Subcutaneous abdominal adipose tissue (tissue), 5 donors: Measurements from ENCODE around the gene DAD1.

ENCODE experiments used
- H3K27ac ChIP-seq: one replicate; pipeline ENCODE4 v1.7.0; 2013; ENCODE audit warnings: low read depth, mild to moderate bottlenecking, inconsistent platforms, low read length, moderate library complexity
- H3K27me3 ChIP-seq, 5 donors: one replicate each; pipeline ENCODE4 v1.7.0; 2013; ENCODE audit warnings: low read length in 5 of 5, inconsistent platforms in 1 of 5; ENCODE audit not compliant: control insufficient read depth in 5 of 5, insufficient read depth in 4 of 5
- H3K36me3 ChIP-seq, 5 donors: one replicate each; pipeline ENCODE4 v1.7.0; 2013; ENCODE audit warnings: low read length in 5 of 5; ENCODE audit not compliant: control insufficient read depth in 5 of 5, insufficient read depth in 5 of 5
- H3K4me1 ChIP-seq, 5 donors: one replicate each; pipeline ENCODE4 v1.7.0; 2013; ENCODE audit warnings: low read length in 5 of 5, mild to moderate bottlenecking in 3 of 5, moderate library complexity in 1 of 5; ENCODE audit not compliant: control insufficient read depth in 5 of 5, insufficient read depth in 5 of 5
- H3K4me3 ChIP-seq, 5 donors: one replicate each; pipeline ENCODE4 v1.7.0; 2013; ENCODE audit warnings: low read length in 5 of 5, low read depth in 1 of 5
- H3K9ac ChIP-seq, 5 donors: one replicate each; pipeline ENCODE4 v1.7.0; 2013; ENCODE audit warnings: low read length in 5 of 5, mild to moderate bottlenecking in 4 of 5, moderate library complexity in 3 of 5
- H3K9me3 ChIP-seq, 5 donors: one replicate each; pipeline ENCODE4 v1.7.0; 2013; ENCODE audit warnings: low read length in 5 of 5; ENCODE audit not compliant: control insufficient read depth in 5 of 5
- donor health status: healthy.
- donor health status: healthy.
- donor health status: healthy.
- donor health status: healthy.
- donor health status: healthy.

The DAD1 gene

DNA sequence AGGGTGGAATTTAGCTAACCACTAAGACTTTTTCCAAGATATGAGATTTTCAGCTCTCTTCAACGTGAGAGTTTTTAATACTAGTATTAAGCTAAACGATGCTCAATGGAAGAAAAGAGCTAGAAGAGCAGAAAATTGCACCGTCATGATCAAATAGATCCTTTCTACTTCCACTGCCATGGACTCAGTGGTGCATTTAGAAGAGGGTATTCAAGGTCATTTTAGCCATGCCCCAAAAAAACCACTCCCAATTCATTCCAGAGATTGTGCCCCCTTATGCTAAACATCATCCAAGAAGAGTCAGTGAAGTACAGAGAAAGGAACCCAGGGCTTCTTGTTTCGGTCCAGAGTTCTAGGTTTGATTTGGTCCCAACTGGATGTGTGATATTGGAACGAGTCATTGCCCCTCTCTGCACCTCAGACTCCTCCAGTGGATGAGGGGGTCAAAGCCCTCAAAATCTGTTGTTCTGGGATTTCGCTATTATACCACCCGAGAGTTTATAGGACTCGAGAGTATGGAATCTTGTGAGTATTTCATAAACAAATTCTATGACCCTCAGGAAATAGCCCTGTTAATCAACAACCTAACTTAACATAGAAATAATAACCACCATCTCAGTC lies 55.2 kb downstream of the DAD1 start:
- Histone ChIP-seq H3K9me3 (no peaks in the 10 kb centered on the region), H3K4me3 (no peak overlapping the region), H3K27ac (no peak overlapping the region)

DNA sequence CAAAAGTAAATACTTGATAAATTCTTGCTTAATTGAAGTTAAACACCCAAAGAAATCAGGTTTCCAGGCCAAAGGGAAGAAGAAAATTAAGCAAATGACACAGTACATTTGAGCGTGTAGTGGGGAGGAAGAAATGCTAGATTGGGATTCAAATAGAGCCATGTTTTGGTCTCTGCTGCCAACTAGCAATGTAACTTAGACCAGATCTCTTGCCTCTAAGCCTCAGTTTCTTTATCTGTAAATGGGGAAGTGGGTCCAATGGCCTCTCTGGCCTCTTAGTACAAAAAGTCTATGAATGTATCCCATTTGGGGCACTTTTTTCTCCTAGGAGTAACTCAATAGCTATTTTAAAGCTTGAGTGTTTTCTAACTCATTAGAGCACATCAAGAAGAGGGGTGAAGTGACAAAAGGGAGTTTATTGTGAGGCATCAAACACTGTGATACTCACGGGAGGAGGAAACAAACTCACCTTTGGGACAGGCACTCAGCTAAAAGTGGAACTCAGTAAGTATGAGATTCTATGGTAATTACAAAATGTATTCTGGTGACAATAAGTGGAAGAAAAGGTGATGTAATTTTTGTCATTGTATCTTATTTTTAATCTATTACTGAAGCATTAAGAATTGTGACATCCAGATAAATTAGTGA lies 55.8 kb downstream of the DAD1 start:
- Histone ChIP-seq H3K27me3 (no peaks in the 10 kb centered on the region), H3K9ac (no peak overlapping the region), H3K9me3 (no peaks in the 10 kb centered on the region), H3K4me1 (peaks cover 0 to 27% (median 0%) of the 10 kb centered on the region in 5 donors), H3K36me3 (no peaks in the 10 kb centered on the region), H3K27ac (peak overlapping the region; percentile 9), H3K4me3 (no peak overlapping the region)

More for the DNA sequence above, 55.2 kb downstream of the DAD1 start:
- no peaks in the 10 kb centered on the region for H3K27me3 ChIP-seq
- no peaks in the 10 kb centered on the region for H3K36me3 ChIP-seq
- peaks cover 0 to 34% (median 3%) of the 10 kb centered on the region in 5 donors for H3K4me1 ChIP-seq
- H3K9ac ChIP-seq: no peak overlapping the region

DNA sequence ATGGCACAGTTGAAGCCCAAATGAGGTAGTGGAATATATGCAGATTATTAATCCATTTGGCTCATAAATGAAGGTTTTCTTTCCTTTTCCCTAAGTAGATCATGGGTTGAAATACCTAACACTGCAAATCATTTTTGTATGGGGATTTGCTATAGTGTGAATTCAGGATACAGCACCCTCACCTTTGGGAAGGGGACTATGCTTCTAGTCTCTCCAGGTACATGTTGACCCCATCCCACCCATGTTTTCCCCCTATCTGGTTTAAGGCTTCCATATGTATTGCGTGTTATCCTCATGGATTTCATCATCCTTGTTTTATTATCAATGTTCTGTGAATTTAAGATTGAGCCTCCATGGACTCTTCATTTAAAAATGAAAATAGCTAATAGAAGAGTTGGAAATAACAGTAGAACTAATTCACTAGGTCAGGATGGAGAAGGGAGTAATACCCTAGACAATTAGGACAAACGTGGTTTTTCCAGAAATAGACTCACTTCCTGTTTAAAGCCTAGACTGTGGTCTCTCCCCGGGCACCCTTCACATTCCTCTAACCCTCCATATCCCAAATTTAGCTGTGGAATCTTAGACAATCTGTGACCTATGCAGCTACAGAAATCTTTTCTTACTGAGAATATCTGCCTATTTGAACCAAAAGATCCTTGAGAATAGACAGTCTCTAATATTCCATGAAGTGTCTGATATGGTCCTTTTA lies 56.5 kb downstream of the DAD1 start:
- Histone ChIP-seq H3K9ac (no peak overlapping the region), H3K4me3 (no peak overlapping the region), H3K9me3 (no peaks in the 10 kb centered on the region), H3K27ac (peak overlapping the region; percentile 9), H3K4me1 (peaks cover 0 to 21% (median 0%) of the 10 kb centered on the region in 5 donors), H3K36me3 (no peaks in the 10 kb centered on the region), H3K27me3 (no peaks in the 10 kb centered on the region)

- Histone ChIP-seq H3K9me3 (no peaks in the 10 kb centered on the region), H3K9ac (no peak overlapping the region), H3K4me3 (no peak overlapping the region), H3K4me1 (peaks cover 0 to 14% (median 0%) of the 10 kb centered on the region in 5 donors), H3K27ac (no peak overlapping the region), H3K27me3 (no peaks in the 10 kb centered on the region), H3K36me3 (no peaks in the 10 kb centered on the region)
Observed at GRCh38 chr14:22531451-22532344, 57.3 kb downstream of the DAD1 start.

- Histone ChIP-seq H3K27me3 (no peaks in the 10 kb centered on the region), H3K4me1 (peaks cover 0 to 9% (median 0%) of the 10 kb centered on the region in 5 donors), H3K36me3 (no peaks in the 10 kb centered on the region), H3K27ac (no peak overlapping the region), H3K9me3 (no peaks in the 10 kb centered on the region), H3K4me3 (no peak overlapping the region), H3K9ac (no peak overlapping the region)
Observed at GRCh38 chr14:22530127-22530526, 58.9 kb downstream of the DAD1 start.

- Histone ChIP-seq H3K9me3 (no peaks in the 10 kb centered on the region), H3K4me3 (no peak overlapping the region), H3K27me3 (no peaks in the 10 kb centered on the region), H3K27ac (no peak overlapping the region), H3K4me1 (no peaks in the 10 kb centered on the region), H3K36me3 (no peaks in the 10 kb centered on the region), H3K9ac (no peak overlapping the region)
Observed at GRCh38 chr14:22526744-22527143, 62.3 kb downstream of the DAD1 start.

DNA sequence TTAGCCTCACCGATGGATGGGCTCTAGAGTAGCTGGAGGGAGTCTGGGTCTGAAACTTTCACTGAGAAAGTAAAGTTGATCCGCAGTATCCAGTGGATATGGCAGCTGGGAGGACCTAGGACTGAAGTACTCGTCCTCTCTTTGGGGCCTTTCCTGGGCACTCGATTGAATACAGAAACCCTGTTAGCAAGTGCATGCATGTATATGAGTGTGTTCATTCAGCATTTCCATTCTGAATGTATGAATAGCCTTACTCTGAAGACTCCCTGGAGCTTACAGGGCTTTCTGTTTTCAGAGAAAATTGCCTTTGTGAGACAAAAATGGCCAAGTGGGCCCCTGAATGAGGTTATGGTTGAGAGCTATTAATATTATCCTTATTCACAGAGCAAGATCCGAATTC lies 62.8 kb downstream of the DAD1 start:
- no peaks in the 10 kb centered on the region for H3K36me3 ChIP-seq
- H3K27ac ChIP-seq: no peak overlapping the region
- H3K27me3 ChIP-seq: no peaks in the 10 kb centered on the region
- H3K4me3 ChIP-seq: no peak overlapping the region
- H3K9me3 ChIP-seq: no peaks in the 10 kb centered on the region
- H3K4me1 ChIP-seq: no peaks in the 10 kb centered on the region
- no peak overlapping the region for H3K9ac ChIP-seq

DNA sequence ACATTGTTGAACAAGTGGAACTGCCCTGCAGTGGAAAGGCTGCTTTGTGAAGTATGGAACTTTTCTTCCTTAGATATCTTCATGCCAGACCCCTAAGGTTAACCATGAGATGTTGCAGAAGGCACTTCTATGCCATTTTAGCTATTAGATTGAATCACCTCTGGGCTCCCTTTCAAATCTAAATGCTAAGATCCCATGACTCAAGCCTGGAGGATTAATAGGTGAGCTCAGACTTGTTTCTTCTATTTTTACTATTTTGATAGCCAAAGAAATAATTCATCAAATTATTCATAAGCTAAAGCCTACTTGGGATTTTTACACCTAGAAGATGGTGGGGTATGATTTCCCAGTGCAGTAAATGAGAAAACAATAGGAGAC lies 64.3 kb downstream of the DAD1 start:
- no peak overlapping the region for H3K9ac ChIP-seq
- H3K27ac ChIP-seq: no peak overlapping the region
- no peaks in the 10 kb centered on the region for H3K36me3 ChIP-seq
- H3K27me3 ChIP-seq: no peaks in the 10 kb centered on the region
- peaks cover 0 to 9% (median 0%) of the 10 kb centered on the region in 5 donors for H3K4me1 ChIP-seq
- no peaks in the 10 kb centered on the region for H3K9me3 ChIP-seq
- no peak overlapping the region for H3K4me3 ChIP-seq

DNA sequence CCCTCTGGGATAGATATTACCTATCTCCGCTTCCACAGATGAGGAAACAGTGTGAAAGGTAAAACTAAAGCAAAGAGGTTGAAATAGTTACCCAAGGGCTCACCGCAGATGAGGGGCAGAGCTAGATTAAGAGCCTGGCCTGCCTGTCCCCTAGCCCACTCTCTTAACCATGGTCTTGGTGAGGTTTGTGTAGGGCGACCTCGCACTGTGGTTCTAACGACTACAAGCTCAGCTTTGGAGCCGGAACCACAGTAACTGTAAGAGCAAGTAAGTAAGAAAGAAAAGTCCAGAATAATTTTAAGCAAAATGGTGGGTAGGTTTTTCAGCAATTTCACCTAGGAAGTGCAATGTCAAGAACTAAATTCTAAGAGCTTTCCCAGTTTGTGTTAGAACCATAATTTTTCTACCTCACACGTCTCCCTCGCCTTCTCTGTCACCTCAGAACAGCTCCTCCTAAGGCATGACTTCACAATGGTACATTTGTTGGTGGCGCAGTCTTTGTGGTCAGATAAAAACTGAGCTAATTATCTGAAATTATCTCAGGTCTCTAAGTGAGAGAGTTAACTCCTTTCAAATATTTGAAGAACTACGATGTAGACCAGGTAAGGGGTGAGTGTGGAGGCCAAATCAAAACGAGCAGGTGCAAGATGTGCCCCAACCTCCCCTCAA lies 64.8 kb downstream of the DAD1 start:
- H3K36me3 ChIP-seq: no peaks in the 10 kb centered on the region
- no peak overlapping the region for H3K9ac ChIP-seq
- no peak overlapping the region for H3K4me3 ChIP-seq
- H3K4me1 ChIP-seq: peaks cover 0 to 9% (median 0%) of the 10 kb centered on the region in 5 donors
- no peaks in the 10 kb centered on the region for H3K9me3 ChIP-seq
- no peak overlapping the region for H3K27ac ChIP-seq
- H3K27me3 ChIP-seq: no peaks in the 10 kb centered on the region
